Ovary (tissue), 3 donors: ENCODE measurements around the gene PATL2.
"Not testable (repeated sequence)": the region's sequence is repeated elsewhere in the genome, so short reads cannot be mapped to it uniquely, and the experiment has no call there.

ENCODE experiments used
- POLR2A ChIP-seq: fragments of 450-650 bp; IDR thresholded peaks from one replicate; pipeline ENCODE4 v1.6.1; 2017; ENCODE audit warnings: antibody characterized with exemption, mild to moderate bottlenecking, moderate library complexity
- TF ChIP-seq, protein P1 (sequence below), 3 donors: fragments of 450-650 bp in 2 of 3; fragments of 200-600 bp in 1 of 3; IDR thresholded peaks; one replicate each; pipeline versions ENCODE4 v1.5.1 to v1.8.0; 2016 to 2022; ENCODE audit warnings: antibody characterized with exemption in 3 of 3, mild to moderate bottlenecking in 1 of 3
- donor health status: DM: no; HTN: no; CAD: no.

DNA sequence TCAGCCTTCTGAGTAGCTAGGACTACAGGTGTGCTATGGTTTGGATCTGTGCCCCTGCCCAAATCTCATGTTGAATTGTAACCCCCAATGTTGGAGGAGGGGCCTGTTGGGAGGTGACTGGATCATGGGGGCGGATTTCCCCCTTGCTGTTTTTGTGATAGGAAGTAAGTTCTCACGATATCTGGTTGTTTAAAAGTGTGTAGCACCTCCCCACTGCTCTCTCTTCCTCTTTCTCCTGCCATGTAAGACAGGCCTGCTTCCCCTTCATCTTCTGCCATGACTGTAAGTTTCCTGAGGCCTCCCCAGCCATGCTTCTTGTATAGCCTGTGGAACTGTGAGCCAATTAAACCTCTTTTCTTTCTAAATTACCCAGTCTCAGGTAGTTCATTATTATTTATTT is 85.8 kb downstream of the PATL2 start:
- TF ChIP-seq, protein P1, sequence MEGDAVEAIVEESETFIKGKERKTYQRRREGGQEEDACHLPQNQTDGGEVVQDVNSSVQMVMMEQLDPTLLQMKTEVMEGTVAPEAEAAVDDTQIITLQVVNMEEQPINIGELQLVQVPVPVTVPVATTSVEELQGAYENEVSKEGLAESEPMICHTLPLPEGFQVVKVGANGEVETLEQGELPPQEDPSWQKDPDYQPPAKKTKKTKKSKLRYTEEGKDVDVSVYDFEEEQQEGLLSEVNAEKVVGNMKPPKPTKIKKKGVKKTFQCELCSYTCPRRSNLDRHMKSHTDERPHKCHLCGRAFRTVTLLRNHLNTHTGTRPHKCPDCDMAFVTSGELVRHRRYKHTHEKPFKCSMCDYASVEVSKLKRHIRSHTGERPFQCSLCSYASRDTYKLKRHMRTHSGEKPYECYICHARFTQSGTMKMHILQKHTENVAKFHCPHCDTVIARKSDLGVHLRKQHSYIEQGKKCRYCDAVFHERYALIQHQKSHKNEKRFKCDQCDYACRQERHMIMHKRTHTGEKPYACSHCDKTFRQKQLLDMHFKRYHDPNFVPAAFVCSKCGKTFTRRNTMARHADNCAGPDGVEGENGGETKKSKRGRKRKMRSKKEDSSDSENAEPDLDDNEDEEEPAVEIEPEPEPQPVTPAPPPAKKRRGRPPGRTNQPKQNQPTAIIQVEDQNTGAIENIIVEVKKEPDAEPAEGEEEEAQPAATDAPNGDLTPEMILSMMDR (IDR thresholded peaks at IDR 0.05), result not testable (repeated sequence)
- not testable (repeated sequence) for TF ChIP-seq POLR2A
